GM21381 (cell line): ENCODE results near the gene VPS13D.
"Not testable (repeated sequence)": the region's sequence is repeated elsewhere in the genome, so short reads cannot be mapped to it uniquely, and the experiment has no call there.

Experiments used
- ATAC-seq: cut with Tn5 transposase; IDR thresholded peaks from one replicate; pipeline ENCODE4 v1.9.1; 2021; ENCODE audit warnings: mild to moderate bottlenecking, moderate library complexity; ENCODE audit not compliant: unreplicated experiment

VPS13D gene

GRCh38 chr1:12529640-12530174 is 299.9 kb downstream of the VPS13D start:
- no peak for ATAC-seq

GRCh38 chr1:12530462-12531178 is 300.8 kb downstream of the VPS13D start:
- no peak for ATAC-seq

DNA sequence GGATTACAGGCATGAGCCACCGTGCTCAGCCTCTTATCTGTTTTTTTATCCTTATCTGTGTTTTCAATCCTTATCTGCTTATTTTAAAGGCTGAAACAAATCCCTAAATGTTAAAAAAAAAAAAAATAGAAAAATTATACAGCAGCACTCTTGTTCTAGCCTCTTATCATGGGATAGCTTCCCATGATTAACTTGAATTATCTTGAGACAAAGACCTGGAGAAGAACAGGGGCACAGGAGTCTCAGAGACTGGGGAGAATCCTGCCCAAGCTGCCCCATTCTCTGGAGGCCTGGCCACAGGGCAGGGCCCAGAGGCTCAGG is 301.3 kb downstream of the VPS13D start:
- ATAC-seq, result no peak

DNA sequence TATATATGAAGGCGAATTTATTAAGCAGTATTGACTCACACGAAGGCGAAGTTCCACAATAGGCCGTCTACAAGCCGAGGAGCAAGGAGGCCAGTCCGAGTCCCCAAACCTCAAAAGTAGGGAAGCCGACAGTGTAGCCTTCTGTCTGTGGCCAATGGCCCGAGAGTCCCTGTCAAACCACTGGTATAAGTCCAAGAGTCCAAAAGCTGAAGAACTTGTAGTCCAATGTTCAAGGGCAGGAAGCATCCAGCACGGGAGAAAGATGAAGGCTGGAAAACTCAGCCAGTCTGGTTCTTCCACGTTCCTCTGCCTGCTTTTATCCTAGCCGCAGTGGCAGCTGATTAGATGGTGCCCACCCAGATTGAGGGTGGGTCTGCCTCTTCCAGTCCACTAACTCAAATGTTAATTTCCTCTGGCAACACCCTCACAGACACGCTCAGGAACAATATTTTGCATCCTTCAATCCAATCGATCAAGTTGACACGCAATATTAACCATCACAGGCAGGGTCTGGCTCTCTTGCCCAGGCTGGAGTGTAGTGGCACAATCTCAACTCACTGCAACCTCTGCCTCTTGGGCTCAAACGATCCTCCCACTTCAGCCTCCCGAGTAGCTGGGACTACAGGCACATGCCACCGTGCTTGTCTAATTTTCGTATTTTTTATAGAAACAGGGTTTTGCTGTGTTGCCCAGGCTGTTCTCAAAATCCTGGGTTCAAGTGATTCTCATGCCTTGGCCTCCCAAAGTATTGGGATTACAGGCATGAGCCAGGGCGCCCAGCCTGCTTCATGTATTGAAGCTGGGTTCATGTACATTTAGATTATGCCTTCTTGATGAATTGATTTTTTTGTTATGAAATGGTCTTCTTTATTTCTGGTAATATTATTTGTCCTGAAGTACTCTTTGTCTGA is 302.8 kb downstream of the VPS13D start:
- no peak for ATAC-seq

GRCh38 chr1:12536023-12536639 is 306.3 kb downstream of the VPS13D start:
- no peak for ATAC-seq

DNA sequence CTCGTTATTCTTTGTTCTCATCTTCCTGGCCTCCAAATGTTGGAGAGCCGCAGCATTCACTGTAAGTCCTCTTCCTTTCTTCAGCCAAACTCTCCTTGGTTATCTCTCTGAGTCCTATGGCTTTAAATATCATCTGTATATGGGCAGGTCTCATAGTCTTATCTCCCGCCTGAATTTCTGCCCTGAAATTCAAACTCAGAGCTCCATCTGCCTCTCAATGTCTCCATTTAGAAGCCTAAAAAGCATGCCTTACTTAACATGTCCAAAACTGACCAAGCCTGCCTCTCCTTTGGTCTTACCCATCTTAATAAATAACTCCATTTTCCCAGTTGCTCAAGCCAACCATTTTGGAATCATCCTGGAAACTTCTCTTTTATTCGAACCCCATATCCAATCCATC is 307.5 kb downstream of the VPS13D start:
- no peak for ATAC-seq

- ATAC-seq, result no peak
These were observed 308.2 kb downstream of the VPS13D start for GRCh38 chr1:12537906-12538461.

- not testable (repeated sequence) for ATAC-seq
These were observed 308.7 kb downstream of the VPS13D start for GRCh38 chr1:12538536-12538935.

DNA sequence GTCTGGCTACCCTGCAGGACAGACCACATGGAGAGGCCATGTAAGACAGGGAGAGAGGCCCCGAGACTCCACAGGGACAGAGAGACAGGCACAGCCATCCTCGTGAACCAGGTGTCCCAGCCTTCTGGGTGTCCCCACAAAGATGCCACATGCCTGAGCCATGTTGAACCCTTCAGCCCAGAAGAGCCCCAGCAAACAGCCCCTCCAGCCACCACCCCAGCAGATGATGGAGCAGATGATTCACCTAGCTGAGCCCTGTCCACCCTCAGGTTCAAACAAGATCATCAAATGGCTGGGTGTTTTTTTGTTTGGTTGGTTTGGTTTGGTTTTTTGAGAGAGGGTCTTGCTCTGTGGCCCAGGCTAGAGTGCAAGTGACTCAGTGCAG is 309.5 kb downstream of the VPS13D start:
- ATAC-seq, result no peak

- ATAC-seq, result no peak
These were observed 310.1 kb downstream of the VPS13D start for GRCh38 chr1:12539705-12540579.

DNA sequence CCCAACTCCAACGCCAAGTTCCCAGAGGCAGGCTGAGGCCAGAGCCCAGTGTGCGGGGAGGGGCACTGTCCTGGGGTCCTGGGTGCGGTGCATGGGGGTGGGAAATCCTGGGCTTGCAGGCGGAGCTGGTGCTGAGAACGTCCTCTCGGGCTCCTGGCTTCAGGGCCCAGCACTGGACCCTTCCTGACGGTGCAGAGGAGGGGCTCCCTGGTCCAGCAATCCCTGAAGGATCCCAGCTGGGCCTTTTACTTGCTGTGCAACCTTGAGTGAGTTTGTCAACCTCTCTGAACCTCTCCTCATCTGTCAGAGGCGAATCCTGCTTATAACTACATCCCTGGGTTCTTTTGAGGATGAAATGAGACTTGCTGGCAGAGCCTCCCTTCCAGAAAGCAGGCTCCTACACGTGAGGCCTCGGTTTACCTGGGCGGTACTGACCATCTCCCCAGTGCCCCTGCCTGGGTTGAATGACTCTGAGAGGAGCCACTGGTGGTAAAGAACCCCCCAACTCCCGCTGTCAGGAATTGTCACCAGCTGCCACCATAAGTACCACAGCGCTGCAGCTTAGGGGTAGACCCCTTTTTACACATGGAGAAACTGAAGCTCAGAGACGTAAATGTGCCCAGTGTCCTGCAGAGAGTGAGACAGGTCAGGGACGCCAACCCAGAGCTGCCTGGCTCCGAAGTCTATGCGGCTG is 310.9 kb downstream of the VPS13D start:
- no peak for ATAC-seq

DNA sequence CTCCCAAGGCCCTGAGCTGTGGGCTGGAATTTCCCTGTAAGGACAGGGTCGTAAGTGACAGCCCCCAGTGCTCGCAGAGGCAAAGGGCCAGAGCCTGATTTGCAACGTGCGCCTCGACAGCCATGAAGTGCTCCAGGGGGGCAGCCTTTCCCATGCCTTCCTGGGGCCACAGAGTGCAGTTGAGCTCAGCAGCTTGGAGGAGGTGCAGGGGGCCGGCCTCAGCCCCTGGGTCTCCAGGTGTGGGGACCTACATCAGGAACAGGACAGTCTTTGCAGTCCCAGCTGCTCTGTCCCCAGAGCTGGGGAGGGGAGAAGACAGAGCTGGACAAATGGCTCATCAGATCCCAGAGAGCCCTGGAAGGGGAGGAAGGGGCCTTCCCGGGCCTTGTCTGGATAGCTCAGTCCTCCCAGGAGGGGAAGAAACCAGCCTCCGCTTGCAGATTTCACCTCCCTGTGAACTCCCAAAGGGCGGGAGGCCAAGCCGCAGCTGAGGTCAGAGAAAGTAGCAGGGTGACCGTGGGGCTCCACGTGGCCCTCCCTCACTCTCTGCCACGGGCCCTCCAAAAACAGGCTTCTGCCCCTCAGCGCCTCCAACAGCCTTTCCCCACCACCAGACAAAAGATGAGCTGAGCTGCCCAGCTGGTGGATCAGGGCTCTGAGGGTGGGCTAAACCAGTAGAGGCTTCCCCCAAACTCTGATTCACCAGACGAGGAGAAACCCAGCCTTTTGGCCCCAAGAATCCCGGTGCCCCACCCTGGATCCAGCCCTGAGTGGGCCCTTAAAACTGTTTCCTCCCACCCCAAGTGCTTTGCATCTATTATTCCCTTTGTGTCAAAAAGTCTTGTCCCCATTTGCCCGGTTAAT is 311.7 kb downstream of the VPS13D start:
- no peak for ATAC-seq

DNA sequence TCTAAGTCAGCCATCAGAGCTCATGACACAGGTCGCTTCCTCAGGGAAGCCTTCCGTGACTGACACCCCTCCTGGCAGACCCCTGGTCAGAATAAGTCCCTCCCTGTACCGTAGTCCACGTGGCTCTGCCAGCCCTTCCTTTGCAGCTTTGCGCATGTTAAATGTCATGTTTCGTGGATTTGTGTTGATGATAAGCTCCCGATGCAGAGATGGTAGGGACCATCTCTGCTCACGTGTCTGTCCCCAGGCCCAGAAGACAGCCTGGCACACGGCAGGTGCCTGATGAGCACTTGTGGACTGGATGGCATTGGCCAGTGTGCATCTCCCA is 312.3 kb downstream of the VPS13D start:
- no peak for ATAC-seq

DNA sequence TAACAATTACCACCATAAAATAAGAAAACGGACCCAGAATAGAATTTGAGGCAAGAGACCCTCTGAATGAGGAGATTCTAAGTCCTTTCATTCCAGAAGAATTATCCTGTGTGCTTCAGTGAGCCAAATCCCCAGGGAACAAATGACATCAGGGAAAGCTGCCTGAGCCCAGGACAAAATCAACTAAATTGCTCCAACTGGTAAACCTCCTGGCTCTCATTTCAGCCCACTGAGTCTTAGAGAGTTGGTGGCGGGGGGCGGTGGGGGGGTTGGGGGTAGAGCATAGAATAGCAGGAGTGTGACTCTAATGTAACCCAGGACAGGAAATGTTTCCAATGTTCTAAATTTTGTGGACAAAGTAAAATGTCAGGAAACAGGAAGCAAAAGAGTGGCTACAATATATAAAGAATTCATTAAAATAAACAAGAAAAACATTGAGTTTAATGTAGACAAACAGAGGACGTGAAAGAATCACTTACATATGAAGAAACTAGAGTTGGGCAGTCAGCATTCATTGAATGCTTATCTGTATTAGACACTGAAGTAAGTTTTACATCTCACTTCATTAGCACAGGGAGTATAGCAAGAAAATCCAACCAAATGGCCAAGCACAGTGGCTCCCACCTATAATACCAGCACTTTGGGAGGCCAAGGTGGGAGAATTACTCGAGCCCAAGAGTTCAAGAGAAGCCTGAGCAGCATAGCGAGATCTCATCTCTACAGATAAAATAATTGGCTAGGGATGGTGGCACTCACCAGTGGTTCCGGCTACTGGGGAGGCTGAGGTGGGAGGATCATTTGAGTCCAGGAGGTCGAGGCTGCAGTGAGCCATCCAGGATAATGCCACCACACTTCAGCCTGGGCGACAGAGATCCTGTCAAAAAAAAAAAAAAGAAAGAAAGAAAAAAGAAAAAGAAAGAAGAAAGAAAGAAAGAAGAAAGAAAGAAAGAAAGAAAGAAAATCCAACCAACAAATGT is 313.1 kb downstream of the VPS13D start:
- no peak for ATAC-seq

DNA sequence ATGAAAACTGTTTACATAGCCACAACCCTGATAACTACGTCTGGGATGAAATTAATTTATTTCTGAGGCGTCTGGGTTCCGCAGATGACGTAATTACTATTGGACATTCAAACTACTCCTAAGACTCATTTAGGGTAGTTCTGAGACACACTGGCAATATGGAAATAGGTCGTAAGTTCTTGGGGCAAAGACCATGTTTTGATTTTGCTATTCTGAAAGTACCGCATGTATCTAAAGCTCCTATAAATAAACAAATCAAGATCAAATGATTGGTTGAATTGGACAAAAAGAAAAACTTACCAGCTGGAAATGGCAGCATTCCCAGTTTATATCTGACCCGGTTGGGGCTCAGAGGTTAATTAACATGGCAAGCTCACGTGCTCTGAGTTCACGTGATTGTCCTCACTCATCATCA is 313.9 kb downstream of the VPS13D start:
- no peak for ATAC-seq

DNA sequence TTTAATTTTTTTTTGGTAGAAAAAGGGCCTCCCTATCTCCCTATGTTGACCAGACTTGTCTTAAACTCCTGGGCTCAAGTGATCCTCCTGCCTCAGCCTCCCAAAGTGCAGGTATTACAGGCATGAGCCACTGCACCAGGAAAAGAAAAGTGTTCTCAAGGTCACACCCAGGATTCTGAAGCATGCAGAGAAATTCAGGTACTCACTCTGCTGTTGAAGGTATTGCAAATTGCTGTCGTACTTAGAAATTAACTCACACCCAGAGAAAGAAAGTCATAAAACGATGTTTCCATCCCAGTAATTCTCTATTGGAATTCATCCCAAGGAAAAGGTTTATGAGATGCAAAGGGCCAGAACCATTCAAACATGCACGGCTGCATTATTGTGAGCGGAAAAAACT is 314.5 kb downstream of the VPS13D start:
- ATAC-seq, result no peak

- ATAC-seq, result no peak
These were observed 315.2 kb downstream of the VPS13D start for GRCh38 chr1:12544992-12545391.
